ENCODE results near the gene SPINT1.
A peak's percentile ranks its signal among the peaks of the same experiment; 100 is the strongest.

The SPINT1 gene

DNA sequence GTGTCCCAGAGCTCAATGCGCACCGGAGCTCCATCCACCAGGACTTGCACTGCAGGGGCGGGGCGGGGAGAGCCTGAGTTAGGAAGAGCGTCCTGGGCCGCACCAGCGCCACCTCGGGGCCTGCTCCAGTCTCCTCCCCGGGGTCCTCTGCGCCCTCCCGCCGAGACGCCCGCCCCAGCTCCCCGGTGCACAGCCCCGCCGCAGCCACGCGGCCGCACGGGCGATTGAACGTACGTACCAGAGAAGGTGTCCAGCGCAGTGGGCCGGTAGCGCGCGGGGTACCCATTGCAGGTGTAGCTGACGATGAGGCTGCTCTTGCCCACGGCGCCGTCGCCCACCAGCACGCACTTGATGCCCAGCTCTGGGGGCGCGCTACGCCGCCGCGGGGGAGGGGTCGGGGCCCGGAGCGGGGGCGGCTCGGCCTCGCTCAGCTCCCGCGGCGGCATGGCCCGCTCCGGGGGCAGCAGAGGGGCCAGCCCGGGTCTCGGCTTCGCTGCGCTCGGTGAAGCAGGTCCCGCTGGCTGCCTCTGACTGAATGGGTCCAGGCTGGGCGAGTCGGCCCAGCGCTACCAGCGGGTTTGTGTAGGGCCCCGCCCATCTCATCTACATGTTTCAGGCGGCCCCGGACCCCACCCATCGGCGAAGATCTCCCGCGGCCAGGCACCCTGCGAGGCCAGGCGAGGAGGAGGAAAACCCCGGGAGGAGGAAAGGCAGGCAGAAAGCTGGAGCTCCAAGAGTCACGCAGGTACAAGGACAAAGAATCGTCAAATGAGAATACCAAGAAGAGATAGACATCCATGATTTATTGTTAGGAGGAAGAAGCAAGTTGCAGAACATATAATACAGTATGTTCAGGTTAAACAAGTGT, 30.1 kb downstream of the SPINT1 start, which contains the start of gene RHOV:
Gene RHOV, minus strand, starts transcription at position 541 of the 868 bp plus-strand sequence. Its CDS starts 95 bp downstream, at position 446.
- in situ Hi-C loops (cut with HindIII; ENCODE audit: low sequenced_read_pairs) = no loop called here
- DNase-seq (ENCODE audit: low read depth) = no peak
- peak within 1 kb of the TSS; percentile 43 for H3K4me3 ChIP-seq (ENCODE audit: low read depth, low read length)
- TF ChIP-seq, protein P1, sequence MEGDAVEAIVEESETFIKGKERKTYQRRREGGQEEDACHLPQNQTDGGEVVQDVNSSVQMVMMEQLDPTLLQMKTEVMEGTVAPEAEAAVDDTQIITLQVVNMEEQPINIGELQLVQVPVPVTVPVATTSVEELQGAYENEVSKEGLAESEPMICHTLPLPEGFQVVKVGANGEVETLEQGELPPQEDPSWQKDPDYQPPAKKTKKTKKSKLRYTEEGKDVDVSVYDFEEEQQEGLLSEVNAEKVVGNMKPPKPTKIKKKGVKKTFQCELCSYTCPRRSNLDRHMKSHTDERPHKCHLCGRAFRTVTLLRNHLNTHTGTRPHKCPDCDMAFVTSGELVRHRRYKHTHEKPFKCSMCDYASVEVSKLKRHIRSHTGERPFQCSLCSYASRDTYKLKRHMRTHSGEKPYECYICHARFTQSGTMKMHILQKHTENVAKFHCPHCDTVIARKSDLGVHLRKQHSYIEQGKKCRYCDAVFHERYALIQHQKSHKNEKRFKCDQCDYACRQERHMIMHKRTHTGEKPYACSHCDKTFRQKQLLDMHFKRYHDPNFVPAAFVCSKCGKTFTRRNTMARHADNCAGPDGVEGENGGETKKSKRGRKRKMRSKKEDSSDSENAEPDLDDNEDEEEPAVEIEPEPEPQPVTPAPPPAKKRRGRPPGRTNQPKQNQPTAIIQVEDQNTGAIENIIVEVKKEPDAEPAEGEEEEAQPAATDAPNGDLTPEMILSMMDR (IDR thresholded peaks at IDR 0.05; ENCODE audit: low read depth, low read length, missing control alignments) = peak; percentile 29

DNA sequence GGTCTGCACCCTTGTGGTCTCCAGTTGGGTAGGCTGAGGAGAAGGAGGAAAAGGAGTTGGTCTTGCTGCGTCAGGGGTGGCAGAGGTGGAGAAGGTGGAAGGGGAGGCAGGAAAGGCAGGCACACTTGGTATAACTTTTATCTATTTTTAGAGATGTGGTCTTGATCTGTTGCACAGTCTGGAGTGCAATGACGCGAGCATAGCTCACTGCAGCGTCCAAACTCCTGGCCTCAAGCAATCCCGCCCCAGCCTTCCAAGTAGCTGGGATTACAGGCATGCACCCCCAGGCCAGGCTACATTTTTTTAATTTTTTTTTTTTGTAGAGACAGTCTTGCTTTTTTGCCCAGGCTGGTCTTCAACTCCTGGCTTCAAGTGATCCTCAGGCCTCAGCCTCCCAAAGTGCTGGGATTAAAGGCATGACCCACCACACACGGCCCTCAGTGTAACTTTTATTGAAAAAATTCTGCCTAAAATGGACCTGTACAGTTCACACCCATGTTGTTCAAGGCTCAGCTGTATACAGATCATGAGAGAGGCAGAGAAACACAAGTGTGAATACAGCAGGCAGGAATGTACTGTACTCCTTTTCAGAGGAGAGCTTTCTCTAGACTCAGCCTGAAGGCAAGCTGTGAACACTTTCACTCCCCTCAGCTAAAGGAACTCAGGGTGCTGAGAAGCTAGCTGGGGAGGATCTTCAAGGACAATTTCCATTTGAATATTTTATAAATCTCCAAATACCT, 32.3 kb downstream of the SPINT1 start:
- H3K4me3 ChIP-seq (ENCODE audit: low read depth, low read length) = no peak overlapping the region
- TF ChIP-seq, protein P1 (IDR thresholded peaks at IDR 0.05; ENCODE audit: low read depth, low read length, missing control alignments) = no peak
- in situ Hi-C loops (cut with HindIII; ENCODE audit: low sequenced_read_pairs) = no loop called here
- DNase-seq (ENCODE audit: low read depth) = no peak

DNA sequence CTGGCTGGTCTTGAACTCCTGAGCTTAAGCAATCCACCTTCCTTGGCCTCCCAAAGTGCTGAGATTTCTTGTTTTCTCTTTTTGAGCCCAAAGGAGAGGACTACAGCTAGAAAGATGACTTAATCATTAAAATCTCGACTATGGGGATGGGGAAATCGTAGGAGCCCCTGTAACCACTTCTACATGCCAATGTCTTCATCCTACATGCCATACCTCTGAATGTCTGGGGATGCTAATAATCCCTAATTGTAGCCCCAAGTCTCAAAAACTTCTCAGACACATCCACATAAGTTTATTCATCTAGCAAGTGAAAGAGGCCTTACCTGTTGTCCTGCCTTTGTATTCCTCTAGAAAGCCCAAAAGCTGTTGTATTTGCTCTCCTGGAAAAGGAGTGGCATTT, 33.8 kb downstream of the SPINT1 start:
- in situ Hi-C loops (cut with HindIII; ENCODE audit: low sequenced_read_pairs) = no loop called here

DNA sequence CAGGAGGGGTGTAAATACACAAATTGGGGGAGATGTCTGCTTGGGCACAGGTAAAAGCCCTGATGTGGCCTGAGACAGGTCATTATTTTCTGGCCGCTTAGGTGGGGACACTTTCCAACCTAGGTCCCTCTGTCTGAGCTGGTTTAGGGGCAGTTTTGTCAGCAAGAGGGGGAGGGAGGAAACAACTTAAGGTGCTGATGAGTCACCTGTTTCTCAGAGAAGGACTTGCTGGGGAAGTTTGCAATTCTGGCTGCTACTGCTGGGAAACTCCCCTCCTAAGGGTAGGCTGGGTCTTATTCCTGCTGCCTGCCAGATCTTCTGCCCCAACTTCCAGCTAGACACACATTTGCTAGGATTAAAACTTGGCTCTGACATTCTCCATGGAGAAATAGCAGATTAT, 34.9 kb downstream of the SPINT1 start:
- TF ChIP-seq, protein P1 (IDR thresholded peaks at IDR 0.05; ENCODE audit: low read depth, low read length, missing control alignments) = no peak
- no peak for DNase-seq (ENCODE audit: low read depth)
- in situ Hi-C loops (cut with HindIII; ENCODE audit: low sequenced_read_pairs) = no loop called here
- H3K4me3 ChIP-seq (ENCODE audit: low read depth, low read length) = no peak overlapping the region

More for the DNA sequence above, 33.8 kb downstream of the SPINT1 start:
- TF ChIP-seq, protein P1 (IDR thresholded peaks at IDR 0.05; ENCODE audit: low read depth, low read length, missing control alignments) = no peak
- DNase-seq (ENCODE audit: low read depth) = no peak
- H3K4me3 ChIP-seq (ENCODE audit: low read depth, low read length) = no peak overlapping the region

DNA sequence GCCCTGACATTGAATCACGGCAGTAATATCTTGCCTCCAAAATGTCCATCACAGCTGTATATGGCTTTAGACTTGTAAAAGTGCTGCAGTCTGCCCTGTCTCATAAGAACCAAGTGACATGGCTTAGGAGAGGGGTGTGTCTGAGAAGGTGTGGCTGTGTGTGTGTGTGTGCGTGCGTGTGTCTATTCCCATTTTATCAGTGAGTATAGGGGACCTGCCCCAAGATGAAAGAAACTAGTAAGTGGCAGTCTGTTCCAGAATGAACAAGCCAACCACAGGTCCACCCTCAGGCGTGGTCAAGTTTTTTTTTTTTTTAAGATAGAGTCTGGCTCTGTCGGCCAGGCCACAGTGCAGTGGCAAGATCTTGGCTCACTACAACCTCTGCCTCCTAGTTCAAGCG, 35.8 kb downstream of the SPINT1 start:
- H3K4me3 ChIP-seq (ENCODE audit: low read depth, low read length) = no peak overlapping the region
- in situ Hi-C loops (cut with HindIII; ENCODE audit: low sequenced_read_pairs) = loop anchor here (10.0 kb wide), 2 partner anchors 145 to 225 kb away; no protein-coding TSS in a partner anchor
- DNase-seq (ENCODE audit: low read depth) = no peak
- TF ChIP-seq, protein P1 (IDR thresholded peaks at IDR 0.05; ENCODE audit: low read depth, low read length, missing control alignments) = no peak

DNA sequence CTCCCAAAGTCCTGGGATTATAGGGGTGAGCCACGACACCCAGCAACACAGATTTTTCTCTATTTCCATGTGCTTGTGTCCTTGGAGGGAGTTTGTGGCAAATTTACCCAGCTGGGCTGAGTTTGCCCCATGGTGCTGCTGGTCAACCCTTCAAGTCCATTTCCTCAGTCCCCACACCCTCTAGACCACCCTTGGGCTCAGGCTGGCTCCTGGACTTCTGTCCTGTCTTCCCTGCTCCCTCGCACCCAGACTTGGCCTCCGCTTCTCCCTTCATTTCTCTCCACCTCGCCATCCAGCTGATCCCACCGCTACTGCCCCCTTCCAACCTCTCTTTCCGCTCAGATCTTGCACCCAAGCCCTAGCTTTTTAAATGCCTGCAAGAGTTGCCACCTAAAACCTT, 37.5 kb downstream of the SPINT1 start:
- no peak for DNase-seq (ENCODE audit: low read depth)
- in situ Hi-C loops (cut with HindIII; ENCODE audit: low sequenced_read_pairs) = loop anchor here (10.0 kb wide), 2 partner anchors 147 to 227 kb away; no protein-coding TSS in a partner anchor
- TF ChIP-seq, protein P1 (IDR thresholded peaks at IDR 0.05; ENCODE audit: low read depth, low read length, missing control alignments) = no peak
- H3K4me3 ChIP-seq (ENCODE audit: low read depth, low read length) = no peak overlapping the region
